ENCODE data around the gene RPTOR. TPM values are rescaled to one million over a fixed set of nuclear protein-coding genes. Genes with fewer than 3 reads are reported as not detected.

RPTOR gene
- polyA plus RNA-seq, 1 donor (not counting 4 experiments of a cell fraction or from before 2014, with no cell fraction given), result 4.0 TPM

- H3K27ac ChIP-seq (ENCODE audit: control insufficient read depth, insufficient read depth, low read length), result no peak overlapping the region
- DNase-seq (ENCODE audit: low read depth, low spot score), result no peak
- TF ChIP-seq CTCF (optimal IDR thresholded peaks at IDR 0.05 in 1 of 3, IDR thresholded peaks at IDR 0.05 in 1 of 3, conservative IDR thresholded peaks at IDR 0.05 in 1 of 3; ENCODE audit: extremely low read depth in 1 of 3, insufficient read depth in 2 of 3, low read length in 3 of 3) (no peak), EZH2 (IDR thresholded peaks at IDR 0.05; ENCODE audit: low read length) (no peak)
- H3K9ac ChIP-seq (ENCODE audit: control insufficient read depth, extremely low read depth, insufficient read depth, low read length), result no peak overlapping the region
- H3K9me3 ChIP-seq (ENCODE audit: control insufficient read depth, low read depth, low read length), result no peaks in the 10 kb centered on the region
- H3K36me3 ChIP-seq (ENCODE audit: control insufficient read depth in 2 of 2, extremely low read depth in 1 of 2, insufficient read depth in 2 of 2, low read length in 2 of 2), result peaks cover 9 to 12% of the 10 kb centered on the region in 2 experiments
- no peaks in the 10 kb centered on the region for H4K20me1 ChIP-seq (ENCODE audit: control insufficient read depth, extremely low read depth, insufficient read depth, low read length)
- no peaks in the 10 kb centered on the region for H3K79me2 ChIP-seq (ENCODE audit: control insufficient read depth, insufficient read depth, low read length)
- H3K4me2 ChIP-seq (ENCODE audit: control insufficient read depth, extremely low read depth, insufficient read depth, low read depth, low read length), result no peak overlapping the region
- H3K9me1 ChIP-seq (ENCODE audit: control insufficient read depth, extremely low read depth, insufficient read depth, low read length), result no peaks in the 10 kb centered on the region
- H2AFZ ChIP-seq (ENCODE audit: control insufficient read depth, low read length), result no peak overlapping the region
- H3K27me3 ChIP-seq (ENCODE audit: control insufficient read depth, extremely low read depth, insufficient read depth, low read length), result no peaks in the 10 kb centered on the region
- dilution Hi-C loops (cut with MboI; ENCODE audit: extremely low pct_ligation_motif_present, low sequenced_read_pairs), result no loop called here
- peaks cover 4% of the 10 kb centered on the region for H3K4me1 ChIP-seq (ENCODE audit: control insufficient read depth, extremely low read depth, insufficient read depth, low read length)
- H3K4me3 ChIP-seq (ENCODE audit: control insufficient read depth in 2 of 3, extremely low read depth in 1 of 3, insufficient read depth in 2 of 3, low read depth in 1 of 3, low read length in 3 of 3), result no peak overlapping the region
- no peak for FAIRE-seq
Measured at GRCh38 chr17:80845069-80845862, 300.6 kb downstream of the RPTOR start.

- Histone ChIP-seq H3K4me1 (ENCODE audit: control insufficient read depth, extremely low read depth, insufficient read depth, low read length) (peaks cover 12% of the 10 kb centered on the region), H3K4me3 (ENCODE audit: control insufficient read depth in 2 of 3, extremely low read depth in 1 of 3, insufficient read depth in 2 of 3, low read depth in 1 of 3, low read length in 3 of 3) (no peak overlapping the region), H3K27me3 (ENCODE audit: control insufficient read depth, extremely low read depth, insufficient read depth, low read length) (no peaks in the 10 kb centered on the region), H3K79me2 (ENCODE audit: control insufficient read depth, insufficient read depth, low read length) (no peaks in the 10 kb centered on the region), H3K27ac (ENCODE audit: control insufficient read depth, insufficient read depth, low read length) (no peak overlapping the region), H2AFZ (ENCODE audit: control insufficient read depth, low read length) (no peak overlapping the region), H3K9me3 (ENCODE audit: control insufficient read depth, low read depth, low read length) (no peaks in the 10 kb centered on the region), H4K20me1 (ENCODE audit: control insufficient read depth, extremely low read depth, insufficient read depth, low read length) (no peaks in the 10 kb centered on the region), H3K9ac (ENCODE audit: control insufficient read depth, extremely low read depth, insufficient read depth, low read length) (no peak overlapping the region), H3K9me1 (ENCODE audit: control insufficient read depth, extremely low read depth, insufficient read depth, low read length) (no peaks in the 10 kb centered on the region), H3K36me3 (ENCODE audit: control insufficient read depth in 2 of 2, extremely low read depth in 1 of 2, insufficient read depth in 2 of 2, low read length in 2 of 2) (peaks cover 9 to 12% of the 10 kb centered on the region in 2 experiments), H3K4me2 (ENCODE audit: control insufficient read depth, extremely low read depth, insufficient read depth, low read depth, low read length) (no peak overlapping the region)
- TF ChIP-seq CTCF (optimal IDR thresholded peaks at IDR 0.05 in 1 of 3, IDR thresholded peaks at IDR 0.05 in 1 of 3, conservative IDR thresholded peaks at IDR 0.05 in 1 of 3; ENCODE audit: extremely low read depth in 1 of 3, insufficient read depth in 2 of 3, low read length in 3 of 3) (no peak), EZH2 (IDR thresholded peaks at IDR 0.05; ENCODE audit: low read length) (no peak)
- FAIRE-seq, result no peak
- dilution Hi-C loops (cut with MboI; ENCODE audit: extremely low pct_ligation_motif_present, low sequenced_read_pairs), result no loop called here
- no peak for DNase-seq (ENCODE audit: low read depth, low spot score)
Measured at GRCh38 chr17:80845863-80846671, 301.4 kb downstream of the RPTOR start.

Measured in keratinocyte (primary cell).